Measurements from ENCODE around the gene STAG3. TPM values are rescaled to one million over a fixed set of nuclear protein-coding genes. Genes with fewer than 3 reads are reported as not detected.

Gene STAG3
- total and polyA plus RNA-seq, 9 of the 15 experiments (the other 6 are each of a cell fraction or from before 2014, with no cell fraction given): 0.54 to 2.5 (median 1.7) TPM

DNA sequence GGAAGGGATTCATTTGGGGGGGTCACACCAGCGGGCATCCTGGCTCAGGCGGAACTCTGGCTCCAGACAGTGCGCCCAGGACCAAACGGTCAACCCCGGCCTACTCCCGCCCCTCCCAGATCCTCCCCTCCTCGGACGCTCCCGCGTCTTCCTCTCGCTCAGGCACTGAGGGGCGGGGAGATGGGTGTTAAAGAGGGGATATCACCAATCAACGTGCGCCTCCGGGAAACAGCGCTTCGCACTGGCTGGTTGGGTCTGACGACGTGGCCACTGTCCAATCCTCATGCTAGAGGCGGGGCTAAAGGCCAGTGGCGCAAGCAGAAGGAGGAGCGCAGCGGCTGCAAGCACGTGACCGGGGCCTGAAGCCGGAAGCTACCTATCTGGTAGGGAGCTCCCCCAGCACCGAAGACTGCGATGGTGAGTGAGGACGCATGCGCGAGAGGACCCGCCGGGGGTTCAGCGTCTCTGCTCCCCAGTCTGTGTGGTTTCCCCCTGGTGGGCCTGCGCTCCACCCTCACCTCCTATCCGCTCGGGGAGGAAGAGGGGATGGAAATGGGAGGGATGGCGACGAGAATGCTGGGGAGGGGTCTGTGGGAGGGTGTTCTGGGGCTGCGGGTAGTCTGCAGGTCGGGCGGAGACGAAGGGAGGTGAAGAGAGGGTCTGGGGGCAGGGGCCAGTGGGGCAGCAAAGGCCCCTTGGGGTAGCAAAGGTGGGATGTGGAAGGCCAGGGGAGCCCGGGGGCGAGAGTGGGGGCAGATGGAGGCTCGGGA, 29.0 kb upstream of the STAG3 start, which contains the start of gene LAMTOR4 (continued):
- TF ChIP-seq, protein P1, sequence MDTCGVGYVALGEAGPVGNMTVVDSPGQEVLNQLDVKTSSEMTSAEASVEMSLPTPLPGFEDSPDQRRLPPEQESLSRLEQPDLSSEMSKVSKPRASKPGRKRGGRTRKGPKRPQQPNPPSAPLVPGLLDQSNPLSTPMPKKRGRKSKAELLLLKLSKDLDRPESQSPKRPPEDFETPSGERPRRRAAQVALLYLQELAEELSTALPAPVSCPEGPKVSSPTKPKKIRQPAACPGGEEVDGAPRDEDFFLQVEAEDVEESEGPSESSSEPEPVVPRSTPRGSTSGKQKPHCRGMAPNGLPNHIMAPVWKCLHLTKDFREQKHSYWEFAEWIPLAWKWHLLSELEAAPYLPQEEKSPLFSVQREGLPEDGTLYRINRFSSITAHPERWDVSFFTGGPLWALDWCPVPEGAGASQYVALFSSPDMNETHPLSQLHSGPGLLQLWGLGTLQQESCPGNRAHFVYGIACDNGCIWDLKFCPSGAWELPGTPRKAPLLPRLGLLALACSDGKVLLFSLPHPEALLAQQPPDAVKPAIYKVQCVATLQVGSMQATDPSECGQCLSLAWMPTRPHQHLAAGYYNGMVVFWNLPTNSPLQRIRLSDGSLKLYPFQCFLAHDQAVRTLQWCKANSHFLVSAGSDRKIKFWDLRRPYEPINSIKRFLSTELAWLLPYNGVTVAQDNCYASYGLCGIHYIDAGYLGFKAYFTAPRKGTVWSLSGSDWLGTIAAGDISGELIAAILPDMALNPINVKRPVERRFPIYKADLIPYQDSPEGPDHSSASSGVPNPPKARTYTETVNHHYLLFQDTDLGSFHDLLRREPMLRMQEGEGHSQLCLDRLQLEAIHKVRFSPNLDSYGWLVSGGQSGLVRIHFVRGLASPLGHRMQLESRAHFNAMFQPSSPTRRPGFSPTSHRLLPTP (IDR thresholded peaks at IDR 0.05; ENCODE audit: borderline replicate concordance, extremely low read depth, insufficient read length): no peak
- TF ChIP-seq RBFOX2 (IDR thresholded peaks at IDR 0.05; ENCODE audit: low read depth, low read length) (peak; percentile 89), CHD1 (IDR thresholded peaks at IDR 0.05; ENCODE audit: low read length) (no peak), PPARD (CRISPR knock-in tag; IDR thresholded peaks at IDR 0.05) (no peak)
- TF ChIP-seq, protein P2, sequence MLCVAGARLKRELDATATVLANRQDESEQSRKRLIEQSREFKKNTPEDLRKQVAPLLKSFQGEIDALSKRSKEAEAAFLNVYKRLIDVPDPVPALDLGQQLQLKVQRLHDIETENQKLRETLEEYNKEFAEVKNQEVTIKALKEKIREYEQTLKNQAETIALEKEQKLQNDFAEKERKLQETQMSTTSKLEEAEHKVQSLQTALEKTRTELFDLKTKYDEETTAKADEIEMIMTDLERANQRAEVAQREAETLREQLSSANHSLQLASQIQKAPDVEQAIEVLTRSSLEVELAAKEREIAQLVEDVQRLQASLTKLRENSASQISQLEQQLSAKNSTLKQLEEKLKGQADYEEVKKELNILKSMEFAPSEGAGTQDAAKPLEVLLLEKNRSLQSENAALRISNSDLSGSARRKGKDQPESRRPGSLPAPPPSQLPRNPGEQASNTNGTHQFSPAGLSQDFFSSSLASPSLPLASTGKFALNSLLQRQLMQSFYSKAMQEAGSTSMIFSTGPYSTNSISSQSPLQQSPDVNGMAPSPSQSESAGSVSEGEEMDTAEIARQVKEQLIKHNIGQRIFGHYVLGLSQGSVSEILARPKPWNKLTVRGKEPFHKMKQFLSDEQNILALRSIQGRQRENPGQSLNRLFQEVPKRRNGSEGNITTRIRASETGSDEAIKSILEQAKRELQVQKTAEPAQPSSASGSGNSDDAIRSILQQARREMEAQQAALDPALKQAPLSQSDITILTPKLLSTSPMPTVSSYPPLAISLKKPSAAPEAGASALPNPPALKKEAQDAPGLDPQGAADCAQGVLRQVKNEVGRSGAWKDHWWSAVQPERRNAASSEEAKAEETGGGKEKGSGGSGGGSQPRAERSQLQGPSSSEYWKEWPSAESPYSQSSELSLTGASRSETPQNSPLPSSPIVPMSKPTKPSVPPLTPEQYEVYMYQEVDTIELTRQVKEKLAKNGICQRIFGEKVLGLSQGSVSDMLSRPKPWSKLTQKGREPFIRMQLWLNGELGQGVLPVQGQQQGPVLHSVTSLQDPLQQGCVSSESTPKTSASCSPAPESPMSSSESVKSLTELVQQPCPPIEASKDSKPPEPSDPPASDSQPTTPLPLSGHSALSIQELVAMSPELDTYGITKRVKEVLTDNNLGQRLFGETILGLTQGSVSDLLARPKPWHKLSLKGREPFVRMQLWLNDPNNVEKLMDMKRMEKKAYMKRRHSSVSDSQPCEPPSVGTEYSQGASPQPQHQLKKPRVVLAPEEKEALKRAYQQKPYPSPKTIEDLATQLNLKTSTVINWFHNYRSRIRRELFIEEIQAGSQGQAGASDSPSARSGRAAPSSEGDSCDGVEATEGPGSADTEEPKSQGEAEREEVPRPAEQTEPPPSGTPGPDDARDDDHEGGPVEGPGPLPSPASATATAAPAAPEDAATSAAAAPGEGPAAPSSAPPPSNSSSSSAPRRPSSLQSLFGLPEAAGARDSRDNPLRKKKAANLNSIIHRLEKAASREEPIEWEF (CRISPR knock-in tag; IDR thresholded peaks at IDR 0.05): no peak
- TF ChIP-seq, protein P3, sequence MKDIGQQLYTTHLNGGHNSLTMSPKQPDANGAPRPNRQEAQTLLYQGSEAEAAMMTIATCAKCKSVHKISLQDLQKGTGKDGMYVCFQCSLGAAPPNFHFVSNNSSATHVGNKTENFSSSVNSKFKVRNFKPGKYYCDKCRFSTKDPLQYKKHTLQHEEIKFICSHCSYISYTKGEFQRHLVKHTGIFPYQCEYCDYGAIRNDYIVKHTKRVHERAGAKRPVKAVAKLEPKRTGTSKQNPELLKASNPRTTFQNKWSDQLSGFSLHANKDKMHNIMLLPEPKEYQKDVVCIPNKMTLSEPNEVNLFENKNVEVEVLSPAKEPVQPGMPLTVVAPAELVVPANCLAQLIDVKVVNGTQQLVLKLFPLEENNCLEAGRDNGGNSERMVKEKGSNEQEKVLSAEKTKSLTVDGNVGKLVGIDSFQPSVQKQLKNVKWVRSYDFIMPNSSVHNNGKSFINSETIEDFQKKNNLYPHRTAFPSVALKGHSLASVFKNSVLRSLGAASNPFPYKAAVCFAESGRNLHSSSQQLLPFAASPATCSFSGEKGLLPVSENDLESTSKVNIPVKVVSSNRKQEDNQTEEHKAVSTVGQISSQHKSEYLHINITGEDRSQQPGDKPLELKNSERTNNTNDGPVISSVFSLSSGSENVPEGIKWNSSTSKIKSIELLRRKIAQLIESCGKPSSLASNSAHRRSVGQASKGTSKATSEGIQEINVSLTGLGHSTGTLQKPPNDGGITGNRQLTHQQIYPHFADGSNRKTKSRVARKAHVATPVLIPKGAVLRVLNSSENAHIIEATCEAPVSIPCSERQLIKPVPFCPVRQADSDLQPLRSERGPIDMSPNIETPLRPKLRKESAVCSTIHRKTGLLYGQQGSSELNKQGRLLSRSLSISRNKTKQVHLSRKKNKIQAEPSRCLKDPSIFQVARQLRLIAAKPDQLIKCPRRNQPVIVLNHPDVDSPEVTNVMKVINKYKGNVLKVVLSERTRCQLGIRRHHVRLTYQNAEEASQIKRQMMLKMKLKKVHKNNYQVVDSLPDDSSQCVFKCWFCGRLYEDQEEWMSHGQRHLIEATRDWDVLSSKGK (CRISPR knock-in tag; IDR thresholded peaks at IDR 0.05): no peak
- TF ChIP-seq, protein P4, sequence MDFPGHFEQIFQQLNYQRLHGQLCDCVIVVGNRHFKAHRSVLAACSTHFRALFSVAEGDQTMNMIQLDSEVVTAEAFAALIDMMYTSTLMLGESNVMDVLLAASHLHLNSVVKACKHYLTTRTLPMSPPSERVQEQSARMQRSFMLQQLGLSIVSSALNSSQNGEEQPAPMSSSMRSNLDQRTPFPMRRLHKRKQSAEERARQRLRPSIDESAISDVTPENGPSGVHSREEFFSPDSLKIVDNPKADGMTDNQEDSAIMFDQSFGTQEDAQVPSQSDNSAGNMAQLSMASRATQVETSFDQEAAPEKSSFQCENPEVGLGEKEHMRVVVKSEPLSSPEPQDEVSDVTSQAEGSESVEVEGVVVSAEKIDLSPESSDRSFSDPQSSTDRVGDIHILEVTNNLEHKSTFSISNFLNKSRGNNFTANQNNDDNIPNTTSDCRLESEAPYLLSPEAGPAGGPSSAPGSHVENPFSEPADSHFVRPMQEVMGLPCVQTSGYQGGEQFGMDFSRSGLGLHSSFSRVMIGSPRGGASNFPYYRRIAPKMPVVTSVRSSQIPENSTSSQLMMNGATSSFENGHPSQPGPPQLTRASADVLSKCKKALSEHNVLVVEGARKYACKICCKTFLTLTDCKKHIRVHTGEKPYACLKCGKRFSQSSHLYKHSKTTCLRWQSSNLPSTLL (IDR thresholded peaks at IDR 0.05): no peak; the same call in 1 of the 2 replicates

All from K562 (cell line).